ENCODE data around the gene DPF3. TPM values are rescaled to one million over a fixed set of nuclear protein-coding genes. Genes with fewer than 3 reads are reported as not detected.

The DPF3 gene
- total and polyA plus RNA-seq, 4 donors = 0.17 to 3.9 (median 0.52) TPM

DNA sequence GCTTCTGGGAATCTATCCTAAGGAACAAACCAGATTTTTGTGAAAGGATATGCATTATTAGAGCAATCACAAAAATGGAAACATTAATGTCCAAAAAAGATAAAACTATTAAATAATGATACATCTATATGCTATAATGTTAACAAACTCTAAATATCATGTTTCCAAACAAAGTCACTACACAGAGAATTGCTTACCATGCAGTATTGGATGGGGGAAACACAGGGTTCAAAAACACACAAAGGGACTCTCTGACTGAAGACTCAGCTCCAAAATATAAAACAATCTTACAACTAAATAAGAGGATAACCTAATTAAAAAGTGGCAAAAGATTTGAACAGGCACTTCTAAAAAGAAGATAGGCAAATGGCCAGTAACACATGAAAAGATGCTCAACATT lies 304.2 kb downstream of the DPF3 start:
- H3K4me3 ChIP-seq = no peak overlapping the region
- DNase-seq (no peak), ATAC-seq (ENCODE audit: insufficient read depth, low FRiP score) (no peak)
- no peaks in the 10 kb centered on the region for H3K4me1 ChIP-seq (ENCODE audit: control insufficient read depth in 5 of 5, insufficient read depth in 5 of 5, low read length in 5 of 5)
- H3K9ac ChIP-seq (ENCODE audit: insufficient read depth in 1 of 2, low read length in 2 of 2) = no peak overlapping the region
- H3K27ac ChIP-seq (ENCODE audit: low read depth in 1 of 2, low read length in 1 of 2) = no peak overlapping the region
- TF ChIP-seq, protein P1, sequence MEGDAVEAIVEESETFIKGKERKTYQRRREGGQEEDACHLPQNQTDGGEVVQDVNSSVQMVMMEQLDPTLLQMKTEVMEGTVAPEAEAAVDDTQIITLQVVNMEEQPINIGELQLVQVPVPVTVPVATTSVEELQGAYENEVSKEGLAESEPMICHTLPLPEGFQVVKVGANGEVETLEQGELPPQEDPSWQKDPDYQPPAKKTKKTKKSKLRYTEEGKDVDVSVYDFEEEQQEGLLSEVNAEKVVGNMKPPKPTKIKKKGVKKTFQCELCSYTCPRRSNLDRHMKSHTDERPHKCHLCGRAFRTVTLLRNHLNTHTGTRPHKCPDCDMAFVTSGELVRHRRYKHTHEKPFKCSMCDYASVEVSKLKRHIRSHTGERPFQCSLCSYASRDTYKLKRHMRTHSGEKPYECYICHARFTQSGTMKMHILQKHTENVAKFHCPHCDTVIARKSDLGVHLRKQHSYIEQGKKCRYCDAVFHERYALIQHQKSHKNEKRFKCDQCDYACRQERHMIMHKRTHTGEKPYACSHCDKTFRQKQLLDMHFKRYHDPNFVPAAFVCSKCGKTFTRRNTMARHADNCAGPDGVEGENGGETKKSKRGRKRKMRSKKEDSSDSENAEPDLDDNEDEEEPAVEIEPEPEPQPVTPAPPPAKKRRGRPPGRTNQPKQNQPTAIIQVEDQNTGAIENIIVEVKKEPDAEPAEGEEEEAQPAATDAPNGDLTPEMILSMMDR (IDR thresholded peaks at IDR 0.05; ENCODE audit: control extremely low read depth, extremely low read depth) = no peak
- H3K27me3 ChIP-seq (ENCODE audit: control insufficient read depth in 3 of 3, insufficient read depth in 3 of 3, low read length in 2 of 3) = no peaks in the 10 kb centered on the region
- H3K9me3 ChIP-seq (ENCODE audit: control insufficient read depth in 4 of 4, insufficient read depth in 3 of 4, low read length in 3 of 4) = peaks cover 0 to 2% (median 0%) of the 10 kb centered on the region in 4 donors
- no peaks in the 10 kb centered on the region for H3K36me3 ChIP-seq (ENCODE audit: control insufficient read depth in 4 of 4, insufficient read depth in 4 of 4, low read length in 4 of 4)

DNA sequence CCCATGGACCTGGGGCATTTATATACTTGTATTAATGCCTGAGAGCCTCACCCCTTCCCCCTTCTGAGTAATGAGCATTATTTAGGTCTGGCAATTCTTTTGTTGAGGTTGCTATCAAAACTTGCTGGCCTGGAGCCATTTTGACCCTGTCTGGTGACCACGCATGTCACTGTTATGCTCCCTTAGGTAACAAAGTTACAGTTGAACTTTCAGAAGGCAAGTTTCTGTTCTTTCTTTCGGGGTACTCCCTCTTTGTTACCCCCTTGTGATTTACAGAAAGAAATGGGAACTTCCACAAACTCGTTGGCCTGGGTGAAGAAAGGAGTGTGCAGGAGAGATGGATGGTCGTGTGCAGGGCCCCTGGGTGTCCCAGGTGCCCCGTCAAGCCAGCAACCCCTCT lies 305.4 kb downstream of the DPF3 start:
- TF ChIP-seq, protein P1 (IDR thresholded peaks at IDR 0.05; ENCODE audit: control extremely low read depth, extremely low read depth) = no peak
- WGBS, 2 donors = 79 to 85% methylated on average over 5 of the region's 5 CpGs
- no peak for ATAC-seq (ENCODE audit: insufficient read depth, low FRiP score)

DNA sequence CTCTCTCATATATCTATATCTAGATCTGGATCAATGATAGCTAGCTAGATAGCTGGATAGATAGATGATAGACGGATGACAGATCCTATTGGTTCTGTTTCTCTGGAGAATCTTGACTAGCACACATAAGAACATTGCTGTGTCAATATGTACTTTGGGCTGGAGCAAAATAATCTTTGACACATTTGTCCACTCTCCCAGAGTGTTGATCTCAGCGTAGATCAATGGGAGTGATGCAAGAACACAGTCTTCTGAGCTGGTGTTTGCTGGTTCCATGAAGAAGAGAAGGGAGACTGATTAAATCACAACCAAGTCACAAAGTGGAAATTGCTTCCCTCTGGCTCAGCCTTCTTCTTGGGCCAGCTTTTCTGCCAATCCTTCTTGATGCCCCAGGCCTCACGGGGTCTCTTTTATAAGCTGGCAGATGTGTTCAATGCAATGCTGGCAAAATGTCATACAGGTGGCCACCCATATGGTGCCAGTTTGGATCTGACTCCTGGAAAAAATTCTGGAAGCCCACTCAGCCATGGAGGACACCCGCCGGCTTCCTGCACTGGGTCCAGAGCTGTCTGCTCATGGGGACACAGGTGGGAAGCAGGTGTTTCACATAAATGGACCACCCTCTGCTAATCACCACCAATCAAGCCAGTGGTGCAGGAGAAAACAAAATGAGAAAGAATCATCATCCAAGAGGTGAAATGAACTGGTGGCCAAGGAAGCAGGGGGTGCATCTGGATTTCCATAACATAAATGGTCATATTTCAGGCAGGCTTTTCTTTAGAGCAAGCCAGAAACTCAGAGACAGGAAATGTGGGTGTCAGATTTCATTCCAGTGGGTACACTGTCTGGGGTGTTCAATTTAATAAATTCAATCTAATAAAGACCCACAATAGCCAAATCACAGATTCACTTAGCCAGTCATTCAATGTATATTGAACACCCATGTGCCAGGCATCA lies 310.3 kb downstream of the DPF3 start:
- TF ChIP-seq, protein P1 (IDR thresholded peaks at IDR 0.05; ENCODE audit: control extremely low read depth, extremely low read depth) = no peak
- H3K27me3 ChIP-seq (ENCODE audit: control insufficient read depth in 3 of 3, insufficient read depth in 3 of 3, low read length in 2 of 3) = no peaks in the 10 kb centered on the region
- no peak overlapping the region for H3K4me3 ChIP-seq
- no peak for DNase-seq
- peaks cover 0 to under 1% (median 0%) of the 10 kb centered on the region in 4 donors for H3K9me3 ChIP-seq (ENCODE audit: control insufficient read depth in 4 of 4, insufficient read depth in 3 of 4, low read length in 3 of 4)
- H3K9ac ChIP-seq (ENCODE audit: insufficient read depth in 1 of 2, low read length in 2 of 2) = no peak overlapping the region
- no peaks in the 10 kb centered on the region for H3K4me1 ChIP-seq (ENCODE audit: control insufficient read depth in 5 of 5, insufficient read depth in 5 of 5, low read length in 5 of 5)
- no peak overlapping the region for H3K27ac ChIP-seq (ENCODE audit: low read depth in 1 of 2, low read length in 1 of 2)
- WGBS, 2 donors = 94 to 95% methylated on average over 5 of the region's 5 CpGs
- H3K36me3 ChIP-seq (ENCODE audit: control insufficient read depth in 4 of 4, insufficient read depth in 4 of 4, low read length in 4 of 4) = no peaks in the 10 kb centered on the region
- no peak for ATAC-seq (ENCODE audit: insufficient read depth, low FRiP score)

More for the DNA sequence above, 305.4 kb downstream of the DPF3 start:
- H3K9ac ChIP-seq (ENCODE audit: insufficient read depth in 1 of 2, low read length in 2 of 2) = no peak overlapping the region
- no peaks in the 10 kb centered on the region for H3K36me3 ChIP-seq (ENCODE audit: control insufficient read depth in 4 of 4, insufficient read depth in 4 of 4, low read length in 4 of 4)
- DNase-seq = no peak
- no peaks in the 10 kb centered on the region for H3K27me3 ChIP-seq (ENCODE audit: control insufficient read depth in 3 of 3, insufficient read depth in 3 of 3, low read length in 2 of 3)
- no peaks in the 10 kb centered on the region for H3K4me1 ChIP-seq (ENCODE audit: control insufficient read depth in 5 of 5, insufficient read depth in 5 of 5, low read length in 5 of 5)
- peaks cover 0 to 2% (median 0%) of the 10 kb centered on the region in 4 donors for H3K9me3 ChIP-seq (ENCODE audit: control insufficient read depth in 4 of 4, insufficient read depth in 3 of 4, low read length in 3 of 4)
- no peak overlapping the region for H3K27ac ChIP-seq (ENCODE audit: low read depth in 1 of 2, low read length in 1 of 2)
- no peak overlapping the region for H3K4me3 ChIP-seq

Data from lung (tissue), 12 donors.